Middle frontal gyrus (tissue), 1 donor: ENCODE results near the gene ICAM4.
A peak's percentile ranks its signal among the peaks of the same experiment; 100 is the strongest.
"Not testable (repeated sequence)": the region's sequence is repeated elsewhere in the genome, so short reads cannot be mapped to it uniquely, and the experiment has no call there.

Experiments
- DNase-seq: peaks from one replicate; pipeline ENCODE4 v3.0.0-alpha.2; 2015; ENCODE audit warnings: low spot score; ENCODE audit errors: extremely low spot score

ICAM4 gene

GRCh38 chr19:10268071-10268470 is 18.7 kb upstream of the ICAM4 start:
- DNase-seq, result no peak

- no peak for DNase-seq
Measured at GRCh38 chr19:10269333-10270179, 17.2 kb upstream of the ICAM4 start.

DNA sequence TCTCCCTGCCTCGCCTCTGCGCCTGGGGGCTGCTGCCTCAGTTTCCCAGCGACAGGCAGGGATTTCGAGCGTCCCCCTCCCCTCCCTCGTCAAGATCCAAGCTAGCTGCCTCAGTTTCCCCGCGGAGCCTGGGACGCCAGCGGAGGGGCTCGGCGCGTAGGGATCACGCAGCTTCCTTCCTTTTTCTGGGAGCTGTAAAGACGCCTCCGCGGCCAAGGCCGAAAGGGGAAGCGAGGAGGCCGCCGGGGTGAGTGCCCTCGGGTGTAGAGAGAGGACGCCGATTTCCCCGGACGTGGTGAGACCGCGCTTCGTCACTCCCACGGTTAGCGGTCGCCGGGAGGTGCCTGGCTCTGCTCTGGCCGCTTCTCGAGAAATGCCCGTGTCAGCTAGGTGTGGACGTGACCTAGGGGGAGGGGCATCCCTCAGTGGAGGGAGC is 16.6 kb upstream of the ICAM4 start:
- DNase-seq, result no peak

DNA sequence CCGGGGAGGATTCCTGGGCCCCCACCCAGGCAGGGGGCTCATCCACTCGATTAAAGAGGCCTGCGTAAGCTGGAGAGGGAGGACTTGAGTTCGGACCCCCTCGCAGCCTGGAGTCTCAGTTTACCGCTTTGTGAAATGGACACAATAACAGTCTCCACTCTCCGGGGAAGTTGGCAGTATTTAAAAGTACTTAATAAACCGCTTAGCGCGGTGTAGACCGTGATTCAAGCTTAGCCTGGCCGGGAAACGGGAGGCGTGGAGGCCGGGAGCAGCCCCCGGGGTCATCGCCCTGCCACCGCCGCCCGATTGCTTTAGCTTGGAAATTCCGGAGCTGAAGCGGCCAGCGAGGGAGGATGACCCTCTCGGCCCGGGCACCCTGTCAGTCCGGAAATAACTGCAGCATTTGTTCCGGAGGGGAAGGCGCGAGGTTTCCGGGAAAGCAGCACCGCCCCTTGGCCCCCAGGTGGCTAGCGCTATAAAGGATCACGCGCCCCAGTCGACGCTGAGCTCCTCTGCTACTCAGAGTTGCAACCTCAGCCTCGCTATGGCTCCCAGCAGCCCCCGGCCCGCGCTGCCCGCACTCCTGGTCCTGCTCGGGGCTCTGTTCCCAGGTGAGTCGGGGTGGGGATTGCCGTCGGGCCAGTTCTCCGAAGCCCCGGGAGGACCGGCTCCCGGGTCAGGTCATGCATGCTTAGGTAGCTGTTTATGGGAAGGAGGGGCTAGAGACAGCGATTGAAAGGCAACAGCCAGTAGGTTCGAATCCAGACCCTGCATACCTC is 15.9 kb upstream of the ICAM4 start, which contains the start of gene ICAM1:
ICAM1 (plus strand) TSS at position 505 of the 779 bp plus-strand sequence; CDS start at position 545, 40 bp downstream.
- no peak for DNase-seq

DNA sequence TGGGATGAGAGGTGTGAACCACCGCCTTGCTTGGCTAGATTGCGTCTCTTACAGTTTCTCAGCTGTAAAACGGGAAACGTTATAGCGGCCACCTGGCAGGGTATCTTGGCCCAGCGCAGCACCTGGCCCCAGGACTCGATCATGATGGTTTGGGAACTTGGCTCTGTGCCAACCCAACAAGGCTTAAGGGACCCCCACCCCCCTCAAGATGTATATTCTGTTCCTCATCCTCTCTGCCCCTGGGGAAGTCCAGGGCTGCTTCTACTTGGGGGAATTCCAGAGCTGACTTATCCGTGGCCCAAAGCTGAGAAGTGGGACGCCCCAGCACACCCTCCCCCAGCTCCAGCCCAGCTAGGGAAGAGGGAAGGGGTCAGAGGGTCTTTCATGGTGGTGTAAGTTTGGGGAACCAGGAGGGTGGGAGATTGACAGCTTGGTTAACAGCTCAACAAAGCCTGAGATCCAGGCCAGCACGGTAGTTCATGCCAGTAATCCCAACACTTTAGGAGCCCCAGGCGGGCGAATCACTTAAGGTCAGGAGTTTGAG is 15.1 kb upstream of the ICAM4 start:
- no peak for DNase-seq

GRCh38 chr19:10274589-10274988 is 12.2 kb upstream of the ICAM4 start:
- no peak for DNase-seq

GRCh38 chr19:10277795-10278589 is 8.8 kb upstream of the ICAM4 start:
- DNase-seq, result no peak

DNA sequence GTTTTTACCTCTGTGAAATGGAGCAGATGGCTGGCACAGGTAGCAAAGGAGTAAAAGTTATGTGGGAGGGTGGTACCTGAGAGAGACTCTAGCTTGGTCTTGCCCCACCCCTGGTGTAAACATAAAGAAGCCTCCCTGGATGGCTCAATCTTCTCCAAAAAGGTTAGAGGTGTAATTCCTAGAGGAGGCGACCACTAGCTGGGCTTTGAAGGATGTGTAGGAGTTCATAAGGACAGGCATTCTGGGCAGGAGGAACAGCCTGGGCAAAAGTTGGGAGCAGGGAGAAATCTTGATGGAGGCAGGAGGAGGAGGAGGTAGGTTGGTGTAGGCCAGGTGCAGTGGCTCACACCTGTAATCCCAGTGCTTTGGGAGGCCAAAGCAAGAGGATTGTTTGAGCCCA is 7.8 kb upstream of the ICAM4 start:
- no peak for DNase-seq

- no peak for DNase-seq
Measured at GRCh38 chr19:10279737-10280442, 6.9 kb upstream of the ICAM4 start.

DNA sequence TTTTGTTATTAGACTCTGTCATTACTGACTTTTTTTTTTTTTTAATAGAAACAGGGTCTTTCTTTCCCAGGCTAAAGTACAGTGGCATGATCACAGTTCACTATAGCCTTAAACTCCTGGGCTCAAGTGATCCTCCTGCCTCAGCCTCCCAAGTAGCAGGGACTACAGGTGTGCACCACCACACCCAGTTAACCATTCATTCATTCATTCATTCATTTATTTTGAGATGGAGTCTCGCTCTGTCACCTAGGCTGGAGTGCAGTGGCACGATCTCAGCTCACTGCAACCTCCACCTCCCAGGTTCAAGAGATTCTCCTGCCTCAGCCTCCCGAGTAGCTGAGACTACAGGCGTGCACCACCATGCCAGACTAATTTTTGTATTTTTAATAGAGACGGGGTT is 4.7 kb upstream of the ICAM4 start:
- not testable (repeated sequence) for DNase-seq

DNA sequence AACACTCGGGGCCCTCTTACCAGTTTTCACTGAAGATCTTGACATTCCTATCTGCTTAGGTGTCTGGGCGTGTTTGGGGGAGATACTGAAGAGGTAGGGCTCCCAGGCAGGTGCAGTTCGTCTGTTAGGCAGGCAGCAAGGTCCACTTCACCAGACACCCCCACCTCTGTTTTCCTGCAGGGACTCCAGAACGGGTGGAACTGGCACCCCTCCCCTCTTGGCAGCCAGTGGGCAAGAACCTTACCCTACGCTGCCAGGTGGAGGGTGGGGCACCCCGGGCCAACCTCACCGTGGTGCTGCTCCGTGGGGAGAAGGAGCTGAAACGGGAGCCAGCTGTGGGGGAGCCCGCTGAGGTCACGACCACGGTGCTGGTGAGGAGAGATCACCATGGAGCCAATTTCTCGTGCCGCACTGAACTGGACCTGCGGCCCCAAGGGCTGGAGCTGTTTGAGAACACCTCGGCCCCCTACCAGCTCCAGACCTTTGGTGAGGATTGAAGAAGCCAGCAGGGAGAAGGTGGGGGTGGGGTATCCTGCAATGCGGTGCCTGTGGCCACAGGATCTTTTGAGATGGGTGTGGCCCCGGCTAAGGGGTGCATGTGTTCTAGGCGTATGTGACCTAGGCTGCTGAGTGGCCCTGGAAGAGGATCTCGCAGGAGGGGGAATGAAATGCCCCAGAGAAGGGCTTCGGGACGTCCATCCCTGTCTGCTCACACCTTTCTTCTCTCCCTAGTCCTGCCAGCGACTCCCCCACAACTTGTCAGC is 3.3 kb upstream of the ICAM4 start:
- DNase-seq, result no peak

GRCh38 chr19:10284065-10284959 is 2.4 kb upstream of the ICAM4 start:
- DNase-seq, result no peak

- no peak for DNase-seq
Measured at GRCh38 chr19:10284960-10285278, 1.8 kb upstream of the ICAM4 start.

DNA sequence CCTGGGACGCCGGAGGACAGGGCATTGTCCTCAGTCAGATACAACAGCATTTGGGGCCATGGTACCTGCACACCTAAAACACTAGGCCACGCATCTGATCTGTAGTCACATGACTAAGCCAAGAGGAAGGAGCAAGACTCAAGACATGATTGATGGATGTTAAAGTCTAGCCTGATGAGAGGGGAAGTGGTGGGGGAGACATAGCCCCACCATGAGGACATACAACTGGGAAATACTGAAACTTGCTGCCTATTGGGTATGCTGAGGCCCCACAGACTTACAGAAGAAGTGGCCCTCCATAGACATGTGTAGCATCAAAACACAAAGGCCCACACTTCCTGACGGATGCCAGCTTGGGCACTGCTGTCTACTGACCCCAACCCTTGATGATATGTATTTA is 1.4 kb upstream of the ICAM4 start:
- no peak for DNase-seq

DNA sequence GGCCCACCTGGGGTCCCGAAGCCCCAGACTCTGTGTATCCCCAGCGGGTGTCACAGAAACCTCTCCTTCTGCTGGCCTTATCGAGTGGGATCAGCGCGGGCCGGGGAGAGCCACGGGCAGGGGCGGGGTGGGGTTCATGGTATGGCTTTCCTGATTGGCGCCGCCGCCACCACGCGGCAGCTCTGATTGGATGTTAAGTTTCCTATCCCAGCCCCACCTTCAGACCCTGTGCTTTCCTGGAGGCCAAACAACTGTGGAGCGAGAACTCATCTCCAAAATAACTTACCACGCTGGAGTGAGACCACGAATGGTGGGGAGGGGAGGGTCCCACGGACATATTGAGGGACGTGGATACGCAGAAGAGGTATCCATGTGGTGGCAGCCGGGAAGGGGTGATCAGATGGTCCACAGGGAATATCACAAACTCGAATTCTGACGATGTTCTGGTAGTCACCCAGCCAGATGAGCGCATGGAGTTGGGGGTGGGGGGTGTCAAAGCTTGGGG is 2.0 kb downstream of the ICAM4 start:
- DNase-seq, result no peak

DNA sequence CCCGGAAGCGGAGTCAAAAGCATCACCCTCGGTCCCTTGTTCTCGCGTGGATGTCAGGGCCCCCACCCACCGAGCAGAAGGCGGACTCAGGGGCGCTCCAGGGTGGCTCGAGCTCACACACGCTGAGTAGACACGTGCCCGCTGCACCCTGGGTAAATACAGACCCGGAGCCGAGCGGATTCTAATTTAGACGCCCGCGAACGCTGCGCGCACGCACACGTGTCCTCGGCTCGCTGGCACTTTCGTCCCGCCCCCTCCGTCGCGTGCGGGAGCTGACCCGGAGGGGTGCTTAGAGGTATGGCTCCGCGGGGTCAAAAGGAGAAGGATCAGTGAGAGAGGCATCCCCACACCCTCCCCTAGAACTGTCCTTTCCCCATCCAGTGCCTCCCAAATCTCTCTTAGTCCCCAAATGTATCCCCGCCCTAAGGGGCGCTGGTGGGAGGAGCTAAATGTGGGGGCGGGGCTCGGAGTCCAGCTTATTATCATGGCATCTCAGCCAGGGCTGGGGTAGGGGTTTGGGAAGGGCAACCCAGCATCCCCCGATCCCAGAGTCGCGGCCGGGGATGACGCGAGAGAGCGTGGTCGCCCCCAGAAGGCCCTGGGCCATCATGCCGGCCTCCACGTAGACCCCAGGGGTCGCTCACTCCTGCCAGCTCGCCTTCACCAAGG is 2.5 kb downstream of the ICAM4 start:
- DNase-seq, result peak; percentile 18

- no peak for DNase-seq
Measured at GRCh38 chr19:10289836-10290356, 3.1 kb downstream of the ICAM4 start, which contains the start of gene ICAM5. Gene ICAM5, plus strand, starts transcription at chr19:10289952. Its CDS starts 92 bp downstream, at chr19:10290044.

DNA sequence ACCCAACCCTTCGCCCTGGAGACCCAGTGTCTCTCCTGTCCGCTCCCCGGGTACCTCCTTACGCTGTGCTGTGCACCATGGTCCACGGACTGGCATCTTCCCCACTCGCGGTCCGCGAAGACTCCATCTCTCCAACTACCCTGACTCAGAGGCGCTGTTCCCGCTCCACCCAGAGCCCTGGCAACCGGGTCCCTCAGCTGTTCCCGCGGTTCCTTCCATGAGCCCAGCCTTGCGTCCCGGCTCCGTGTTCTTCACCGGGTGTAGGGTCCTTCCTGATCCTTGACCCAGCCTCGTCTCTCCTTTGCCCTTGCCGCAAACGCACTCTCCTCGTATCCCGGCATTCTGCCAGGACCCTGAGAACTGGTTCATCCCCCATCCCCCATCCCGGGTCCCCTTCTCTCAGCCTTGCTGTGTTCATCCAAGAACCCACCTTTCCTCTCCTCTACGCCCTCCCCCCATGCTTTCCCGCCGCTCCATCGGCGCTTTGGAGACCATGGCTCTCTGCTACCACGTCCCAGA is 3.7 kb downstream of the ICAM4 start:
- no peak for DNase-seq
